Measurements from ENCODE around the gene METTL1.

DNA sequence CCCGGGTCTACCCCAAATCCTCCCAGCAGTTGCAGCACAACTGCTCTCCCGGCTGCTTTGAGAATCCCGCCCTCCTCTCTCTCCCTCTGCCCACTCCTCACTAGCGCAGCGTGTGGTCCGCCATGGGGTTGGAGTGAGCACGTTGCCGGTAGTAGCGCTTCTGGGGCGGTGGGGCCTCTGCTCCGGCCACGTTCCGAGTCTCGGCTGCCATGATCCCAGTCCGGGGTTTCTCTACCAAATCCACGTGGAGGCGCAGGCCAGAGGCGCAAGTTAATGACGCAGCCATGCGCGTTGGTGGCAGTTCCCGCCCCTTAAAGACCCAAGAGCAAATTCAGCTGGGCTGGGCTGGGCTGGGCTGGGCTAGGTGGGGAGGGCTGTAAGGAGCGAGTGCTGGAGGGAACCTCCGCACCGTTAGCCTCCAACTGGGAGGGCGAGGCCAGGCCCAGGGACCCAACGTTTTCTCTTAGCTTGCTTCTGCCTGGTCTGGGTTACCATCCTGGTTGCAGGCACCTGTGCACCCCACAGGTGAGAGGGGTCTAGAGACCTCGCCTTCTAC lies at the start of gene METTL1:
- TF ChIP-seq, protein P1, sequence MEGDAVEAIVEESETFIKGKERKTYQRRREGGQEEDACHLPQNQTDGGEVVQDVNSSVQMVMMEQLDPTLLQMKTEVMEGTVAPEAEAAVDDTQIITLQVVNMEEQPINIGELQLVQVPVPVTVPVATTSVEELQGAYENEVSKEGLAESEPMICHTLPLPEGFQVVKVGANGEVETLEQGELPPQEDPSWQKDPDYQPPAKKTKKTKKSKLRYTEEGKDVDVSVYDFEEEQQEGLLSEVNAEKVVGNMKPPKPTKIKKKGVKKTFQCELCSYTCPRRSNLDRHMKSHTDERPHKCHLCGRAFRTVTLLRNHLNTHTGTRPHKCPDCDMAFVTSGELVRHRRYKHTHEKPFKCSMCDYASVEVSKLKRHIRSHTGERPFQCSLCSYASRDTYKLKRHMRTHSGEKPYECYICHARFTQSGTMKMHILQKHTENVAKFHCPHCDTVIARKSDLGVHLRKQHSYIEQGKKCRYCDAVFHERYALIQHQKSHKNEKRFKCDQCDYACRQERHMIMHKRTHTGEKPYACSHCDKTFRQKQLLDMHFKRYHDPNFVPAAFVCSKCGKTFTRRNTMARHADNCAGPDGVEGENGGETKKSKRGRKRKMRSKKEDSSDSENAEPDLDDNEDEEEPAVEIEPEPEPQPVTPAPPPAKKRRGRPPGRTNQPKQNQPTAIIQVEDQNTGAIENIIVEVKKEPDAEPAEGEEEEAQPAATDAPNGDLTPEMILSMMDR (IDR thresholded peaks at IDR 0.05; ENCODE audit: insufficient read depth, low read length) = no peak
- TF ChIP-seq POLR2AphosphoS5 (IDR thresholded peaks at IDR 0.05; ENCODE audit: low read depth) = peak; percentile 93
- TF ChIP-seq, protein P2, sequence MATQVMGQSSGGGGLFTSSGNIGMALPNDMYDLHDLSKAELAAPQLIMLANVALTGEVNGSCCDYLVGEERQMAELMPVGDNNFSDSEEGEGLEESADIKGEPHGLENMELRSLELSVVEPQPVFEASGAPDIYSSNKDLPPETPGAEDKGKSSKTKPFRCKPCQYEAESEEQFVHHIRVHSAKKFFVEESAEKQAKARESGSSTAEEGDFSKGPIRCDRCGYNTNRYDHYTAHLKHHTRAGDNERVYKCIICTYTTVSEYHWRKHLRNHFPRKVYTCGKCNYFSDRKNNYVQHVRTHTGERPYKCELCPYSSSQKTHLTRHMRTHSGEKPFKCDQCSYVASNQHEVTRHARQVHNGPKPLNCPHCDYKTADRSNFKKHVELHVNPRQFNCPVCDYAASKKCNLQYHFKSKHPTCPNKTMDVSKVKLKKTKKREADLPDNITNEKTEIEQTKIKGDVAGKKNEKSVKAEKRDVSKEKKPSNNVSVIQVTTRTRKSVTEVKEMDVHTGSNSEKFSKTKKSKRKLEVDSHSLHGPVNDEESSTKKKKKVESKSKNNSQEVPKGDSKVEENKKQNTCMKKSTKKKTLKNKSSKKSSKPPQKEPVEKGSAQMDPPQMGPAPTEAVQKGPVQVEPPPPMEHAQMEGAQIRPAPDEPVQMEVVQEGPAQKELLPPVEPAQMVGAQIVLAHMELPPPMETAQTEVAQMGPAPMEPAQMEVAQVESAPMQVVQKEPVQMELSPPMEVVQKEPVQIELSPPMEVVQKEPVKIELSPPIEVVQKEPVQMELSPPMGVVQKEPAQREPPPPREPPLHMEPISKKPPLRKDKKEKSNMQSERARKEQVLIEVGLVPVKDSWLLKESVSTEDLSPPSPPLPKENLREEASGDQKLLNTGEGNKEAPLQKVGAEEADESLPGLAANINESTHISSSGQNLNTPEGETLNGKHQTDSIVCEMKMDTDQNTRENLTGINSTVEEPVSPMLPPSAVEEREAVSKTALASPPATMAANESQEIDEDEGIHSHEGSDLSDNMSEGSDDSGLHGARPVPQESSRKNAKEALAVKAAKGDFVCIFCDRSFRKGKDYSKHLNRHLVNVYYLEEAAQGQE (IDR thresholded peaks at IDR 0.05; ENCODE audit: insufficient replicate concordance, low read depth) = peak; percentile 76
- no peak for TF ChIP-seq SPI1 (IDR thresholded peaks at IDR 0.05; ENCODE audit: borderline replicate concordance, low read depth)

Measured in HL-60 (cell line).